ENCODE measurements around the gene SELENOO.

SELENOO gene

DNA sequence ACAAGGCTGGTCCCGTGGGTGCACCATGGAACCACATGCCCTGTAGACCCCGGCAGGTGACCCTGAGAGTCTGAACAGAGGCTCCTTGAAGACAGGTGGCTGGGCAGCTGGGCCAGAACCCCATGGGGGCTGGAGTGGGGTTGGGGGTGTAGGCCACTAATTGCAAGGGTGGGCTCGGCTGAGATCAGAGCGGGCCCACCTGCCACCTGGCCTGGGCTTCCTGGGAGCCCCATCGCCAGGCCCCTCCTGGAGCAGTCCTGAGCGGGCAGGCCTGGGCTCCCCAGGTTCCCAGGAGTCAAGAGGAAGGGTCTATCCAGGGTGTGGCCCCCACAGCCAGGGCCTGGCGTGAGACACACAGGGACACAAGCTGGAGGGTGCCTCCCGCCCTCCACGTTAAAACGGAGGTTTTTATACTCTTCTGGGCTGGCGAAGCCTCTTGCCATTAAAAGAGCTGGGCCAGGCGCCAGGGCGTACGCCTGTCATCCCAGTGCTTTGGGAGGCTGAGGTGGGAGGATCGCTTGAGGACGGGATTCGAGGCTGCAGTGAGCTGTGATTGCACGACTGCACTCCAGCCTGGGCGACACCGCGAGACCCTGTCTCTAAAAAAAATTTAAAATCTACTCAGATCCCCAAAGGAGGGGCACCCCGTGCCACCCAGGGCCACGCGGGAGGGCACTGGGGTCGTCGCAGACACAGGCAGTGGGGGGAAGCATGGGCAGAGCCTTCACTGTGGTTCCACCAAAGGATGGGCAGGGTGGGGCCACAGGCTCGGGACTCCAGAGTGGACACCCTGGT is 19.9 kb upstream of the SELENOO start:
- no peak for ATAC-seq
- TF ChIP-seq, protein P1, sequence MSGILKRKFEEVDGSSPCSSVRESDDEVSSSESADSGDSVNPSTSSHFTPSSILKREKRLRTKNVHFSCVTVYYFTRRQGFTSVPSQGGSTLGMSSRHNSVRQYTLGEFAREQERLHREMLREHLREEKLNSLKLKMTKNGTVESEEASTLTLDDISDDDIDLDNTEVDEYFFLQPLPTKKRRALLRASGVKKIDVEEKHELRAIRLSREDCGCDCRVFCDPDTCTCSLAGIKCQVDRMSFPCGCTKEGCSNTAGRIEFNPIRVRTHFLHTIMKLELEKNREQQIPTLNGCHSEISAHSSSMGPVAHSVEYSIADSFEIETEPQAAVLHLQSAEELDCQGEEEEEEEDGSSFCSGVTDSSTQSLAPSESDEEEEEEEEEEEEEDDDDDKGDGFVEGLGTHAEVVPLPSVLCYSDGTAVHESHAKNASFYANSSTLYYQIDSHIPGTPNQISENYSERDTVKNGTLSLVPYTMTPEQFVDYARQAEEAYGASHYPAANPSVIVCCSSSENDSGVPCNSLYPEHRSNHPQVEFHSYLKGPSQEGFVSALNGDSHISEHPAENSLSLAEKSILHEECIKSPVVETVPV (CRISPR knock-in tag; IDR thresholded peaks at IDR 0.05), result no peak
- TF ChIP-seq BACH2 (CRISPR knock-in tag; IDR thresholded peaks at IDR 0.05; ENCODE audit: borderline replicate concordance) (no peak), PPARA (CRISPR knock-in tag; IDR thresholded peaks at IDR 0.05; ENCODE audit: borderline replicate concordance) (no peak), GLIS3 (CRISPR knock-in tag; IDR thresholded peaks at IDR 0.05) (no peak), ARNTL (CRISPR knock-in tag; IDR thresholded peaks at IDR 0.05; ENCODE audit: borderline replicate concordance, low read depth) (no peak), ZC3H10 (CRISPR knock-in tag; IDR thresholded peaks at IDR 0.05) (no peak), ZNF8 (CRISPR knock-in tag; IDR thresholded peaks at IDR 0.05) (no peak), OSR1 (CRISPR knock-in tag; IDR thresholded peaks at IDR 0.05) (no peak), ESRRG (CRISPR knock-in tag; IDR thresholded peaks at IDR 0.05) (no peak)
- TF ChIP-seq, protein P2, sequence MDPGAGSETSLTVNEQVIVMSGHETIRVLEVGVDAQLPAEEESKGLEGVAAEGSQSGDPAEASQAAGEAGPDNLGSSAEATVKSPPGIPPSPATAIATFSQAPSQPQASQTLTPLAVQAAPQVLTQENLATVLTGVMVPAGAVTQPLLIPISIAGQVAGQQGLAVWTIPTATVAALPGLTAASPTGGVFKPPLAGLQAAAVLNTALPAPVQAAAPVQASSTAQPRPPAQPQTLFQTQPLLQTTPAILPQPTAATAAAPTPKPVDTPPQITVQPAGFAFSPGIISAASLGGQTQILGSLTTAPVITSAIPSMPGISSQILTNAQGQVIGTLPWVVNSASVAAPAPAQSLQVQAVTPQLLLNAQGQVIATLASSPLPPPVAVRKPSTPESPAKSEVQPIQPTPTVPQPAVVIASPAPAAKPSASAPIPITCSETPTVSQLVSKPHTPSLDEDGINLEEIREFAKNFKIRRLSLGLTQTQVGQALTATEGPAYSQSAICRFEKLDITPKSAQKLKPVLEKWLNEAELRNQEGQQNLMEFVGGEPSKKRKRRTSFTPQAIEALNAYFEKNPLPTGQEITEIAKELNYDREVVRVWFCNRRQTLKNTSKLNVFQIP (CRISPR knock-in tag; IDR thresholded peaks at IDR 0.05; ENCODE audit: borderline replicate concordance, low read depth), result no peak
- TF ChIP-seq, protein P3, sequence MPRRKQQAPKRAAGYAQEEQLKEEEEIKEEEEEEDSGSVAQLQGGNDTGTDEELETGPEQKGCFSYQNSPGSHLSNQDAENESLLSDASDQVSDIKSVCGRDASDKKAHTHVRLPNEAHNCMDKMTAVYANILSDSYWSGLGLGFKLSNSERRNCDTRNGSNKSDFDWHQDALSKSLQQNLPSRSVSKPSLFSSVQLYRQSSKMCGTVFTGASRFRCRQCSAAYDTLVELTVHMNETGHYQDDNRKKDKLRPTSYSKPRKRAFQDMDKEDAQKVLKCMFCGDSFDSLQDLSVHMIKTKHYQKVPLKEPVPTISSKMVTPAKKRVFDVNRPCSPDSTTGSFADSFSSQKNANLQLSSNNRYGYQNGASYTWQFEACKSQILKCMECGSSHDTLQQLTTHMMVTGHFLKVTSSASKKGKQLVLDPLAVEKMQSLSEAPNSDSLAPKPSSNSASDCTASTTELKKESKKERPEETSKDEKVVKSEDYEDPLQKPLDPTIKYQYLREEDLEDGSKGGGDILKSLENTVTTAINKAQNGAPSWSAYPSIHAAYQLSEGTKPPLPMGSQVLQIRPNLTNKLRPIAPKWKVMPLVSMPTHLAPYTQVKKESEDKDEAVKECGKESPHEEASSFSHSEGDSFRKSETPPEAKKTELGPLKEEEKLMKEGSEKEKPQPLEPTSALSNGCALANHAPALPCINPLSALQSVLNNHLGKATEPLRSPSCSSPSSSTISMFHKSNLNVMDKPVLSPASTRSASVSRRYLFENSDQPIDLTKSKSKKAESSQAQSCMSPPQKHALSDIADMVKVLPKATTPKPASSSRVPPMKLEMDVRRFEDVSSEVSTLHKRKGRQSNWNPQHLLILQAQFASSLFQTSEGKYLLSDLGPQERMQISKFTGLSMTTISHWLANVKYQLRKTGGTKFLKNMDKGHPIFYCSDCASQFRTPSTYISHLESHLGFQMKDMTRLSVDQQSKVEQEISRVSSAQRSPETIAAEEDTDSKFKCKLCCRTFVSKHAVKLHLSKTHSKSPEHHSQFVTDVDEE (CRISPR knock-in tag; IDR thresholded peaks at IDR 0.05), result no peak

DNA sequence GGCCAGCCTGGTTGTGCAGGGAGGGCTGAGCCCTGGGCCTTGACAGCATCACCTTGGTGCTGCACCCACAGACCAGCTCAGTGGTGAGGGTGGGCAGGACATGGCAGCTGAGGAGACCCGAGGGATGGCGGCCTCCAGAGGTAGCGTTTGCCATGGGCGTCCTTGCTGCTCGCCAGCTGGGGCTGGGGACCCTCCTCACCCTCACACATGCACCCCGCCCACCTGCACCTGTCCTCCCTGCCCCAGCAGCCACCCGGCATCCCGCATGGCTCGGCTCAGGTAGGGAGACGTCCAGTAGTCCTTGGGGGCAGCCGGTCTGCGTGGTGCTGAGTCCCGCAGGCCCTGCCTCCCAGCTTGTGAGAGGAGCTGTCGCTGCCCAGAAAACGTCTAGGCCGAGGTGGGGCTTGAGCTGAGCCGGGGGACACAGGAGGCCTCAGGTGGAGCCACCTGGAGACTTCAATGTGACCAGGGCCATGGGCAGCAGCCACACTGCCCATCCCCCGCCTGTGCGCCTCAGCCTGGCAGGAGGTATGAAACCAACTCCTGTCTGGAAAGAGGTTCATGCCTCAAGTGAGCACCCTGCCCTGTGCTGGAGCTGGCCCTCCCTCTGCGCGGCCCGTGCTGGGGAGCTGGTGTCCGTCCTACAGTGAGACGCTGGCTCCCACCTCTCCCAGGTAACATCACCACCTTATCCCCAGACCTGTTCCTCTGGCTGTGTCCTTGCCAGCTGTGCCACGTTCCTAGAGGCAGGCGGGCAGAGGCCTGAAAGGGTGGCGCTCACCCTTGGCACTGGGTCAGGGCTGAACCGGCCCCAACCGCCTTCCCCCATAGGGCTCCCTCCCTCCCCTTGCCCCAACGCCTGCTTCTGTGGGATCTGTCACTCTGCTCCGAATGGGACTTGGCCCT is 18.4 kb upstream of the SELENOO start:
- TF ChIP-seq, protein P4, sequence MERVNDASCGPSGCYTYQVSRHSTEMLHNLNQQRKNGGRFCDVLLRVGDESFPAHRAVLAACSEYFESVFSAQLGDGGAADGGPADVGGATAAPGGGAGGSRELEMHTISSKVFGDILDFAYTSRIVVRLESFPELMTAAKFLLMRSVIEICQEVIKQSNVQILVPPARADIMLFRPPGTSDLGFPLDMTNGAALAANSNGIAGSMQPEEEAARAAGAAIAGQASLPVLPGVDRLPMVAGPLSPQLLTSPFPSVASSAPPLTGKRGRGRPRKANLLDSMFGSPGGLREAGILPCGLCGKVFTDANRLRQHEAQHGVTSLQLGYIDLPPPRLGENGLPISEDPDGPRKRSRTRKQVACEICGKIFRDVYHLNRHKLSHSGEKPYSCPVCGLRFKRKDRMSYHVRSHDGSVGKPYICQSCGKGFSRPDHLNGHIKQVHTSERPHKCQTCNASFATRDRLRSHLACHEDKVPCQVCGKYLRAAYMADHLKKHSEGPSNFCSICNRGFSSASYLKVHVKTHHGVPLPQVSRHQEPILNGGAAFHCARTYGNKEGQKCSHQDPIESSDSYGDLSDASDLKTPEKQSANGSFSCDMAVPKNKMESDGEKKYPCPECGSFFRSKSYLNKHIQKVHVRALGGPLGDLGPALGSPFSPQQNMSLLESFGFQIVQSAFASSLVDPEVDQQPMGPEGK (CRISPR knock-in tag; IDR thresholded peaks at IDR 0.05; ENCODE audit: borderline replicate concordance), result no peak
- TF ChIP-seq PPARA (CRISPR knock-in tag; IDR thresholded peaks at IDR 0.05; ENCODE audit: borderline replicate concordance), result no peak
- no peak for TF ChIP-seq ISL1 (CRISPR knock-in tag; IDR thresholded peaks at IDR 0.05)
- ATAC-seq, result no peak

DNA sequence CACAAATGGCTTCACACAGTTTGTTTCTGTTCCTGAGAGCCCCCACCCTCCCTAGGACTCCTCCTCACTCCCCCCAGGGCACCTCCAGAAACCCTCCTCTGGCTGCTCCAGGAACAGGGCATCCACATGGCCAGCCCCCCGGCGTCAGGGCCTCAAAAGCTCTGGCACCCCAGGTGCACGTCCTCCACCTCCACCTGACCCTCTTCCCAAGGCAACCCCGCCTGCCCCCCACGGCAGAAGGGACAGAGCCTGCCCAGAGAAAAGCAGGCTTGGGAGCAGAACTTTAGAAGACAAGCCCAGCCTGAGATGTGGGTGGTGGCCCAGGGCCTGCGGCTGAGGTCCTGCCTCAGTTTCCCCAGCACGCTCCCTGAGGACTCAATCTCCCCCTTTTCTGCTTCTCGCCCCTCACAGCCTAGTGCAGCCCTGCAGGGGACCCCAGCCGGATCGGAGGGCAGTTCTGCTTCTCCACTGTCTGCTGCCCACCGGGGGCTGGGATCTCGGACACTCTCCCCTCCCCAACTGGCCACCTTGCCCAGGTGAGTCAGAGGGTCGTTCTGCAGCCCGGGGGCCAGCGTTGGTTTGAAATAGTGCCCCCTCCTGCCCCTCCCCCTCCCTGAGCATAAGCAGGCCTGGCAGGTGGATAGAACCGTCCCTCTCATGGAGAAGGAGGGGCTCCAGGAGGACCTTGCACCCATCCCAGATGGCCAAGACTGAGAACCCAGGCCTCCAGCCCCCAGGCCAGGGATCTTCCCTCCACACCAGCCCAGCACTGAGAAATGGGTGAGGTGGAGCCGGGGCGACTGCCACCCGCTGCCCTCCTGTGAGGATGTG is 17.5 kb upstream of the SELENOO start:
- ATAC-seq, result no peak
- TF ChIP-seq, protein P4 (CRISPR knock-in tag; IDR thresholded peaks at IDR 0.05; ENCODE audit: borderline replicate concordance), result no peak
- TF ChIP-seq ZC3H10 (CRISPR knock-in tag; IDR thresholded peaks at IDR 0.05) (no peak), ZFP30 (CRISPR knock-in tag; IDR thresholded peaks at IDR 0.05) (no peak), ZNF70 (CRISPR knock-in tag; IDR thresholded peaks at IDR 0.05) (no peak), SNAI2 (CRISPR knock-in tag; IDR thresholded peaks at IDR 0.05) (no peak), ISL1 (CRISPR knock-in tag; IDR thresholded peaks at IDR 0.05) (no peak)
- TF ChIP-seq, protein P2 (CRISPR knock-in tag; IDR thresholded peaks at IDR 0.05; ENCODE audit: borderline replicate concordance, low read depth), result no peak
- TF ChIP-seq, protein P3 (CRISPR knock-in tag; IDR thresholded peaks at IDR 0.05), result no peak
- TF ChIP-seq, protein P1 (CRISPR knock-in tag; IDR thresholded peaks at IDR 0.05), result no peak
